ENCODE measurements around the gene HORMAD2. TPM values are rescaled to one million over a fixed set of nuclear protein-coding genes. Genes with fewer than 3 reads are reported as not detected.

The HORMAD2 gene
- total RNA-seq, 2 donors from 2014 or later, result not detected

- TF ChIP-seq CTCF (IDR thresholded peaks at IDR 0.05), result no peak
- no peaks in the 10 kb centered on the region for H3K36me3 ChIP-seq
- DNase-seq (ENCODE audit: low spot score), result no peak
- H3K4me1 ChIP-seq (ENCODE audit: control insufficient read depth in 1 of 2, low read depth in 2 of 2), result no peaks in the 10 kb centered on the region
- no peaks in the 10 kb centered on the region for H3K9me3 ChIP-seq
- H3K27me3 ChIP-seq (replicated peaks; ENCODE audit: insufficient read depth), result no peaks in the 10 kb centered on the region
- H3K4me3 ChIP-seq, result no peak overlapping the region
- no peak for ATAC-seq (ENCODE audit: insufficient number of reproducible peaks, low FRiP score, low read depth)
- no peak overlapping the region for H3K27ac ChIP-seq
These were observed 43.6 kb upstream of the HORMAD2 start for GRCh38 chr22:30036656-30037055.

- no peak for ATAC-seq (ENCODE audit: insufficient number of reproducible peaks, low FRiP score, low read depth)
These were observed 42.0 kb upstream of the HORMAD2 start for GRCh38 chr22:30038219-30038618.

GRCh38 chr22:30040499-30041260 lies 39.6 kb upstream of the HORMAD2 start:
- ATAC-seq (ENCODE audit: insufficient number of reproducible peaks, low FRiP score, low read depth) (no peak), DNase-seq (ENCODE audit: low spot score) (no peak)
- Histone ChIP-seq H3K27me3 (replicated peaks; ENCODE audit: insufficient read depth) (no peaks in the 10 kb centered on the region), H3K4me1 (ENCODE audit: control insufficient read depth in 1 of 2, low read depth in 2 of 2) (no peaks in the 10 kb centered on the region), H3K4me3 (no peak overlapping the region), H3K9me3 (no peaks in the 10 kb centered on the region), H3K36me3 (no peaks in the 10 kb centered on the region), H3K27ac (no peak overlapping the region)
- TF ChIP-seq CTCF (IDR thresholded peaks at IDR 0.05), result no peak

More at GRCh38 chr22:30038219-30038618, 42.0 kb upstream of the HORMAD2 start:
- Histone ChIP-seq H3K27me3 (replicated peaks; ENCODE audit: insufficient read depth) (no peaks in the 10 kb centered on the region), H3K4me1 (ENCODE audit: control insufficient read depth in 1 of 2, low read depth in 2 of 2) (no peaks in the 10 kb centered on the region), H3K9me3 (no peaks in the 10 kb centered on the region), H3K36me3 (no peaks in the 10 kb centered on the region), H3K4me3 (no peak overlapping the region), H3K27ac (no peak overlapping the region)
- no peak for DNase-seq (ENCODE audit: low spot score)
- no peak for TF ChIP-seq CTCF (IDR thresholded peaks at IDR 0.05)

GRCh38 chr22:30041475-30041874 lies 38.8 kb upstream of the HORMAD2 start:
- DNase-seq (ENCODE audit: low spot score) (no peak), ATAC-seq (ENCODE audit: insufficient number of reproducible peaks, low FRiP score, low read depth) (no peak)
- H3K27me3 ChIP-seq (replicated peaks; ENCODE audit: insufficient read depth), result no peaks in the 10 kb centered on the region
- H3K36me3 ChIP-seq, result no peaks in the 10 kb centered on the region
- no peak overlapping the region for H3K4me3 ChIP-seq
- H3K27ac ChIP-seq, result no peak overlapping the region
- H3K4me1 ChIP-seq (ENCODE audit: control insufficient read depth in 1 of 2, low read depth in 2 of 2), result no peaks in the 10 kb centered on the region
- H3K9me3 ChIP-seq, result no peaks in the 10 kb centered on the region
- TF ChIP-seq CTCF (IDR thresholded peaks at IDR 0.05), result no peak

GRCh38 chr22:30041881-30042280 lies 38.4 kb upstream of the HORMAD2 start:
- Histone ChIP-seq H3K27ac (no peak overlapping the region), H3K36me3 (no peaks in the 10 kb centered on the region), H3K4me1 (ENCODE audit: control insufficient read depth in 1 of 2, low read depth in 2 of 2) (no peaks in the 10 kb centered on the region), H3K9me3 (no peaks in the 10 kb centered on the region), H3K27me3 (replicated peaks; ENCODE audit: insufficient read depth) (no peaks in the 10 kb centered on the region), H3K4me3 (no peak overlapping the region)
- no peak for TF ChIP-seq CTCF (IDR thresholded peaks at IDR 0.05)
- DNase-seq (ENCODE audit: low spot score) (no peak), ATAC-seq (ENCODE audit: insufficient number of reproducible peaks, low FRiP score, low read depth) (no peak)

Data from thoracic aorta (tissue), 2 donors.